ENCODE data around the gene TMEM87B. TPM values are rescaled to one million over a fixed set of nuclear protein-coding genes. Genes with fewer than 3 reads are reported as not detected.

TMEM87B gene
- total and polyA plus RNA-seq, 2 of the 8 experiments (the other 6 are each of a cell fraction or from before 2014, with no cell fraction given): 7.2 to 9.0 TPM

DNA sequence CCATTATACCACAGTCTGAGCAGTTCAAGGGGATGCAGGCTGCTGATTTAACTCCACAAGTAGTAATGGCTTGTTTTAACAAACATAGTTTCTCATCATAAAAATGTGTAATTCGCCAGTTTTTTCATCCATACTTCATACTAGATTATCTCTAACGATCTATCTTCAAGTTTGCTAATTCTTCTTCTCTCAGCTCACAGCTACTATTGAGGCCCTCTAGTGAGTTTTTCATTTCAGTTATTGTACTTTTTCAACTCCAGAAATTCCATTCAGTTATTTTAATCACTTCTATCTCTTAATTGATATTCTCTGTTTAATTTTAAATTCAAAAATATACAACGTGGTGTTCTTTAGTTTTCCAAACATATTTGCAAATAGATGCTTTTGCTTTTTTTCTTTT is 20.1 kb upstream of the TMEM87B start:
- Histone ChIP-seq H3K9me3 (ENCODE audit: insufficient read depth in 2 of 2, low read depth in 1 of 2, low read length in 1 of 2) (no peaks in the 10 kb centered on the region; a peak in 1 of 4 replicates), H4K5ac (ENCODE audit: insufficient read length, low read depth, low read length) (no peak overlapping the region)
- TF ChIP-seq SP4 (IDR thresholded peaks at IDR 0.05; ENCODE audit: low read length) (no peak), TBP (IDR thresholded peaks at IDR 0.05; ENCODE audit: low read depth, low read length) (no peak), GTF2F1 (IDR thresholded peaks at IDR 0.05; ENCODE audit: borderline replicate concordance, low read depth, low read length) (no peak), HDAC2 (IDR thresholded peaks at IDR 0.05; ENCODE audit: borderline replicate concordance in 1 of 2, low read depth in 2 of 2, low read length in 2 of 2) (no peak), KDM4A (IDR thresholded peaks at IDR 0.05; ENCODE audit: low read depth, low read length, severe bottlenecking) (no peak), JUND (IDR thresholded peaks at IDR 0.05; ENCODE audit: low read length) (no peak), PHF8 (conservative IDR thresholded peaks at IDR 0.05; ENCODE audit: low read depth, low read length) (no peak)

More for the DNA sequence above, 20.1 kb upstream of the TMEM87B start:
- Histone ChIP-seq H3K4me2 (ENCODE audit: insufficient read depth in 1 of 2, low read depth in 2 of 2, low read length in 2 of 2) (no peak overlapping the region), H2BK12ac (ENCODE audit: low read depth, low read length) (no peak overlapping the region), H3K4ac (replicated peaks; ENCODE audit: insufficient read length, low read depth, low read length) (no peak overlapping the region), H3K4me1 (replicated peaks in 1 of 4; ENCODE audit: control insufficient read depth in 3 of 4, insufficient read depth in 4 of 4, low read length in 3 of 4) (peaks cover 0 to 9% (median 5%) of the 10 kb centered on the region in 4 experiments; a peak in 4 of 7 replicates), H3K27ac (ENCODE audit: low read depth, low read length) (no peak overlapping the region), H4K20me1 (replicated peaks in 1 of 2; ENCODE audit: control insufficient read depth in 1 of 2, insufficient read depth in 2 of 2, low read length in 2 of 2) (no peaks in the 10 kb centered on the region), H3K14ac (ENCODE audit: insufficient read length) (no peak overlapping the region), H2AK5ac (ENCODE audit: low read depth, low read length) (no peak overlapping the region), H4K91ac (replicated peaks; ENCODE audit: insufficient read length, low read length) (no peak overlapping the region), H3K18ac (ENCODE audit: extremely low read depth, low read length) (no peak overlapping the region), H2AFZ (ENCODE audit: low read length) (no peak overlapping the region), H3K9ac (replicated peaks in 1 of 4; ENCODE audit: extremely low read depth in 1 of 4, low read depth in 3 of 4, low read length in 3 of 4) (no peak overlapping the region), H2BK15ac (ENCODE audit: low read length) (no peak overlapping the region), H3K4me3 (ENCODE audit: extremely low read depth in 1 of 4, insufficient read depth in 2 of 4, low read depth in 3 of 4, low read length in 4 of 4) (no peak overlapping the region), H4K8ac (ENCODE audit: extremely low read depth, insufficient read depth, low read length) (no peak overlapping the region), H3K27me3 (replicated peaks in 1 of 4; ENCODE audit: control insufficient read depth in 3 of 4, extremely low read depth in 1 of 4, insufficient read depth in 3 of 4, low read length in 3 of 4) (no peaks in the 10 kb centered on the region), H2BK20ac (ENCODE audit: low read length) (no peak overlapping the region), H3K79me1 (ENCODE audit: low read depth, low read length) (no peaks in the 10 kb centered on the region), H3K23me2 (ENCODE audit: low read depth, low read length) (no peaks in the 10 kb centered on the region; the same call in 1 of the 2 replicates), H3K56ac (replicated peaks; ENCODE audit: insufficient read length, low read depth, low read length) (no peak overlapping the region), H3K23ac (ENCODE audit: insufficient read length) (no peak overlapping the region), H2BK5ac (ENCODE audit: low read depth, low read length) (no peak overlapping the region), H2BK120ac (replicated peaks; ENCODE audit: low read depth, low read length) (no peak overlapping the region), H3K79me2 (ENCODE audit: control insufficient read depth in 1 of 2, insufficient read depth in 2 of 2, low read length in 2 of 2) (no peaks in the 10 kb centered on the region), H3K36me3 (ENCODE audit: control insufficient read depth in 2 of 4, insufficient read depth in 4 of 4, low read length in 3 of 4) (no peaks in the 10 kb centered on the region)
- FAIRE-seq: no peak
- CTCF ChIA-PET (ENCODE audit: partially characterized antibody): no interaction called here
- DNase-seq (ENCODE audit: low read depth in 1 of 2, low spot score in 2 of 2): no peak
- POLR2A ChIA-PET (ENCODE audit: partially characterized antibody): no interaction called here
- WGBS, 2 experiments (ENCODE audit: extremely low coverage in 1 of 2, insufficient coverage in 1 of 2, insufficient read length in 1 of 2, insufficient replicate concordance in 2 of 2, low coverage in 1 of 2, low lambda C conversion rate in 2 of 2, missing lambda C conversion rate in 1 of 2): 93% methylated on average over 3 of the region's 3 CpGs; no CpG with 5 or more reads in 1 of the 2 experiments

All from H1 (cell line).